ENCODE results near the gene HDAC6.

DNA sequence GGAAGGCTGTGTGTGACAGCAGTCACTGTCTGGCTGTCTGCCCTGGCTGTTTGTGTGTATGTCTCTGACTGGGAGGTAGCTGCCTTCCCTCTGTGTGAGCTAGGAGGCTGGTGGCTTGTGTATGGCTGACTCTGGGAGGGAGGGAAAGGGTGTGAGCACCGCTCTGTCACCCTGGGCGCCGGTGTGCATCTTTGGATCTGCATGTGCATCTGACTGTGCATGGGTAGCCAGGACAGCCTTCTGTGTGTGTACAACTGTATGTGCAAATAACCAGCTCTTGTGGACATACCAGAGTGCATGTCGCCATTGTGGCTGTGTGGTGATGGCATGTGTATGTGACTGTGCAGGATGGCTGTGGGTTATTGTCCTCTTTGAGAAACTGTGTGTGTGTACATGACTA, 17.0 kb downstream of the HDAC6 start:
- TF ChIP-seq, protein P1, sequence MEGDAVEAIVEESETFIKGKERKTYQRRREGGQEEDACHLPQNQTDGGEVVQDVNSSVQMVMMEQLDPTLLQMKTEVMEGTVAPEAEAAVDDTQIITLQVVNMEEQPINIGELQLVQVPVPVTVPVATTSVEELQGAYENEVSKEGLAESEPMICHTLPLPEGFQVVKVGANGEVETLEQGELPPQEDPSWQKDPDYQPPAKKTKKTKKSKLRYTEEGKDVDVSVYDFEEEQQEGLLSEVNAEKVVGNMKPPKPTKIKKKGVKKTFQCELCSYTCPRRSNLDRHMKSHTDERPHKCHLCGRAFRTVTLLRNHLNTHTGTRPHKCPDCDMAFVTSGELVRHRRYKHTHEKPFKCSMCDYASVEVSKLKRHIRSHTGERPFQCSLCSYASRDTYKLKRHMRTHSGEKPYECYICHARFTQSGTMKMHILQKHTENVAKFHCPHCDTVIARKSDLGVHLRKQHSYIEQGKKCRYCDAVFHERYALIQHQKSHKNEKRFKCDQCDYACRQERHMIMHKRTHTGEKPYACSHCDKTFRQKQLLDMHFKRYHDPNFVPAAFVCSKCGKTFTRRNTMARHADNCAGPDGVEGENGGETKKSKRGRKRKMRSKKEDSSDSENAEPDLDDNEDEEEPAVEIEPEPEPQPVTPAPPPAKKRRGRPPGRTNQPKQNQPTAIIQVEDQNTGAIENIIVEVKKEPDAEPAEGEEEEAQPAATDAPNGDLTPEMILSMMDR (IDR thresholded peaks at IDR 0.05): no peak
- no peak for TF ChIP-seq POLR2A (IDR thresholded peaks at IDR 0.05)
